ENCODE results near the gene TSEN54.

Gene TSEN54

GRCh38 chr17:75558666-75559530 lies 42.6 kb downstream of the TSEN54 start:
- no peaks in the 10 kb centered on the region for H3K9me3 ChIP-seq
- H3K4me2 ChIP-seq = peak overlapping the region; percentile 86; the same call in 1 of the 2 replicates
- H3K27ac ChIP-seq = 0 out of 2 replicates have a peak overlapping the region, but pooled peaks have one; percentile 75

GRCh38 chr17:75559958-75560533 lies 43.7 kb downstream of the TSEN54 start:
- peaks cover 42% of the 10 kb centered on the region for H3K36me3 ChIP-seq
- H3K27me3 ChIP-seq = no peaks in the 10 kb centered on the region
- no peak for TF ChIP-seq Cebpa-rat (IDR thresholded peaks at IDR 0.05)
- no peak overlapping the region for H3K4me2 ChIP-seq
- H3K27ac ChIP-seq = peak overlapping the region; percentile 4; the same call in 1 of the 2 replicates
- H3K9me3 ChIP-seq = no peaks in the 10 kb centered on the region
- H3K9ac ChIP-seq = no peak overlapping the region
- peaks cover 45% of the 10 kb centered on the region for H3K4me1 ChIP-seq
- H3K4me3 ChIP-seq = no peak overlapping the region
- no peaks in the 10 kb centered on the region for H4K20me1 ChIP-seq

More at GRCh38 chr17:75558666-75559530, 42.6 kb downstream of the TSEN54 start:
- H3K36me3 ChIP-seq = peaks cover 30% of the 10 kb centered on the region
- no peak overlapping the region for H3K9ac ChIP-seq
- H3K4me1 ChIP-seq = peaks cover 46% of the 10 kb centered on the region
- no peak overlapping the region for H3K4me3 ChIP-seq
- no peak for TF ChIP-seq Cebpa-rat (IDR thresholded peaks at IDR 0.05)
- no peaks in the 10 kb centered on the region for H3K27me3 ChIP-seq
- no peaks in the 10 kb centered on the region for H4K20me1 ChIP-seq

DNA sequence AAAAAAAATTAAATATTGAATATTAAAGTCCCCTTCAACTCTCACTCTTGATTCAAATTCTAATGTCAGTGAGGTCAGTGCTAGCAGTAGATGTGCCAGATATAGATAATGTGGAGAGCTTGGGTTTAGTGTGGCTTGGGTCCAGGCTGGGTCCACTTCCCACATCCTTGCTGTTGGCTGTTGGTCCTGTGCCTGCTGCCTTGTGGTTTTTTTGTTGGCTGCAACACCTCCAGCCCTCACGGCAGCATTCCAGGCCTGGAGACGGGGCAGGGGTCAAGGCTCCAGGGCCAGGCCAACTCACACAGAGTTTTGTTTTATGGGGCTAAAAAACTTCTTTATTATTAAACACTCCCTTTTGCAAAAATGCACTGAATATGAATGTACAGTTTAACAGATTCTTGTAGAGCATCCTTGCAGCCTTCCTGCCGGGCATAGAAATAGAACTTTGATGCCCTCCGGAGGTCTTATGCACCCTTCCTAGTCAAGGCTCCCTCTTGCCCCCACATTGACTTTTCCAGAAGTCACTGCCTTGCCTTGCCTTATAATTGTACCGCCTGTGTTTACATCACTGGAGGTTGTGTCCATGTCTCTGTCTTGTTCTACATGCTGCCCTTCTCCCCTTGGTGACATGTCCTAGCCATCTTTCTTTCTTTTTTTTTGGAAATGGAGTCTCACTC lies 45.7 kb downstream of the TSEN54 start:
- Histone ChIP-seq H3K27me3 (no peaks in the 10 kb centered on the region), H3K4me1 (peaks cover 34% of the 10 kb centered on the region), H3K4me2 (no peak overlapping the region), H3K9me3 (no peaks in the 10 kb centered on the region), H3K4me3 (no peak overlapping the region), H3K27ac (peak overlapping the region; percentile 18; the same call in 1 of the 2 replicates), H3K9ac (no peak overlapping the region), H3K36me3 (peaks cover 56% of the 10 kb centered on the region), H4K20me1 (no peaks in the 10 kb centered on the region)
- TF ChIP-seq Cebpa-rat (IDR thresholded peaks at IDR 0.05) = no peak

DNA sequence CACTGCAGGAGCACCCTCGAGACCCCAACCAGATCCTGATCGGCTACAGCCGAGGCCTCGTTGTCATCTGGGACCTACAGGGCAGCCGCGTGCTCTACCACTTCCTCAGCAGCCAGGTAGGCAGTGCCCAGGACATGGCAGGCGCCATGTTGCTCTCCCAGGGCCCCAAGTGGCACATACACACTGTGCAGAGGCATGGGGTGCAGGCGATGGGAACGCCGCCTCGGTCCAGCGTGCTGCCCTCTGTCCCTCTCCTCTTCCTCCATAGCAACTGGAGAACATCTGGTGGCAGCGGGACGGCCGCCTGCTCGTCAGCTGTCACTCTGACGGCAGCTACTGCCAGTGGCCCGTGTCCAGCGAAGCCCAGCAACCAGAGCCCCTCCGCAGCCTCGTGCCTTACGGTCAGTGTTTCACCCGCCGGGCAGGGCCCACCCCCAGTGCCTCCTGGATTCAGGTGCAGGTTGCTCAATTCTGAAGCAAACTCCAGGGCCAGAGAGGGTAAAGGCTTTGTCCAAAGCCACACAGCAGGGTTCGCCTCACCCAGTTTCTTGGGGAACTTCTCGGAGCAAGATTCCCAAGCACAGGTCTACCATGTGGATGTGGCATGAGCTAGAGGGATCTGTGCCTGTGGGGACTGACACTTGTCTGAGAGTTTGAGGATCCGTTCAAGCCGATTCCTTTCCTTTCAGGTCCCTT lies 46.9 kb downstream of the TSEN54 start:
- H3K4me2 ChIP-seq = no peak overlapping the region
- H3K27ac ChIP-seq = no peak overlapping the region; the same call in 1 of the 2 replicates
- H3K9ac ChIP-seq = no peak overlapping the region
- H3K9me3 ChIP-seq = no peaks in the 10 kb centered on the region
- no peaks in the 10 kb centered on the region for H3K27me3 ChIP-seq
- no peak overlapping the region for H3K4me3 ChIP-seq
- no peak for TF ChIP-seq Cebpa-rat (IDR thresholded peaks at IDR 0.05)
- peaks cover 58% of the 10 kb centered on the region for H3K36me3 ChIP-seq
- H3K4me1 ChIP-seq = peaks cover 33% of the 10 kb centered on the region
- no peaks in the 10 kb centered on the region for H4K20me1 ChIP-seq

GRCh38 chr17:75564195-75564594 lies 47.9 kb downstream of the TSEN54 start:
- Histone ChIP-seq H3K4me2 (no peak overlapping the region), H3K27ac (peak overlapping the region; percentile 9; the same call in 1 of the 2 replicates), H3K4me3 (no peak overlapping the region), H3K9ac (no peak overlapping the region), H3K4me1 (peaks cover 30% of the 10 kb centered on the region), H4K20me1 (no peaks in the 10 kb centered on the region), H3K27me3 (no peaks in the 10 kb centered on the region), H3K9me3 (no peaks in the 10 kb centered on the region), H3K36me3 (peaks cover 64% of the 10 kb centered on the region)
- no peak for TF ChIP-seq Cebpa-rat (IDR thresholded peaks at IDR 0.05)

- Histone ChIP-seq H3K27ac (no peak overlapping the region), H3K4me1 (peaks cover 34% of the 10 kb centered on the region), H3K4me3 (no peak overlapping the region), H3K36me3 (peaks cover 64% of the 10 kb centered on the region), H3K9ac (no peak overlapping the region), H3K27me3 (no peaks in the 10 kb centered on the region), H3K4me2 (no peak overlapping the region), H3K9me3 (no peaks in the 10 kb centered on the region), H4K20me1 (no peaks in the 10 kb centered on the region)
- no peak for TF ChIP-seq Cebpa-rat (IDR thresholded peaks at IDR 0.05)
Measured at GRCh38 chr17:75565066-75565465, 48.7 kb downstream of the TSEN54 start.

GRCh38 chr17:75565618-75566017 lies 49.3 kb downstream of the TSEN54 start:
- Histone ChIP-seq H3K27ac (no peak overlapping the region), H3K9me3 (no peaks in the 10 kb centered on the region), H3K27me3 (no peaks in the 10 kb centered on the region), H3K4me2 (no peak overlapping the region), H3K4me1 (peaks cover 40% of the 10 kb centered on the region), H4K20me1 (no peaks in the 10 kb centered on the region), H3K9ac (no peak overlapping the region), H3K4me3 (no peak overlapping the region), H3K36me3 (peaks cover 65% of the 10 kb centered on the region)
- no peak for TF ChIP-seq Cebpa-rat (IDR thresholded peaks at IDR 0.05)

- H3K27me3 ChIP-seq = no peaks in the 10 kb centered on the region
- TF ChIP-seq Cebpa-rat (IDR thresholded peaks at IDR 0.05) = no peak
- no peak overlapping the region for H3K9ac ChIP-seq
- no peak overlapping the region for H3K4me3 ChIP-seq
- no peaks in the 10 kb centered on the region for H4K20me1 ChIP-seq
- H3K27ac ChIP-seq = no peak overlapping the region
- H3K9me3 ChIP-seq = no peaks in the 10 kb centered on the region
- H3K4me2 ChIP-seq = peak overlapping the region; percentile 48
- H3K36me3 ChIP-seq = peaks cover 65% of the 10 kb centered on the region
- H3K4me1 ChIP-seq = peaks cover 44% of the 10 kb centered on the region
Measured at GRCh38 chr17:75566416-75566815, 50.1 kb downstream of the TSEN54 start.

- Histone ChIP-seq H3K4me1 (peaks cover 44% of the 10 kb centered on the region), H3K4me3 (no peak overlapping the region), H3K9ac (no peak overlapping the region), H3K27ac (no peak overlapping the region), H3K36me3 (peaks cover 65% of the 10 kb centered on the region), H4K20me1 (no peaks in the 10 kb centered on the region), H3K27me3 (no peaks in the 10 kb centered on the region), H3K4me2 (peak overlapping the region; percentile 48), H3K9me3 (no peaks in the 10 kb centered on the region)
- TF ChIP-seq Cebpa-rat (IDR thresholded peaks at IDR 0.05) = no peak
Measured at GRCh38 chr17:75566834-75567233, 50.5 kb downstream of the TSEN54 start.

All from BLaER1 (cell line).